ENCODE results near the gene CCDC149.

Gene CCDC149

GRCh38 chr4:24849756-24850155 is 63.1 kb downstream of the CCDC149 start:
- H3K9ac ChIP-seq (ENCODE audit: low read length) = no peak overlapping the region
- WGBS (ENCODE audit: extremely low coverage, insufficient coverage, insufficient read length) = no CpG with 5 or more reads among the region's 2 CpGs
- H3K27ac ChIP-seq (ENCODE audit: low read depth, low read length) = no peak overlapping the region
- H3K14ac ChIP-seq (ENCODE audit: low read length) = no peak overlapping the region
- no peak overlapping the region for H2AFZ ChIP-seq (ENCODE audit: insufficient read depth, low read length, poor library complexity)
- no peak overlapping the region for H2BK120ac ChIP-seq (ENCODE audit: insufficient read depth, low read length, poor library complexity)
- no peaks in the 10 kb centered on the region for H3K79me2 ChIP-seq (ENCODE audit: control insufficient read depth, insufficient read depth, low read length, poor library complexity)
- H3K4me1 ChIP-seq (ENCODE audit: control insufficient read depth in 1 of 2, insufficient read depth in 2 of 2, low read length in 2 of 2) = peaks cover 2 to 9% of the 10 kb centered on the region in 2 experiments
- no peak overlapping the region for H2BK12ac ChIP-seq (ENCODE audit: low read length)
- peaks cover 1% of the 10 kb centered on the region for H3K79me1 ChIP-seq (ENCODE audit: low read length)
- no peak overlapping the region for H4K12ac ChIP-seq (ENCODE audit: low read depth, low read length)
- no peaks in the 10 kb centered on the region for H3K36me3 ChIP-seq (ENCODE audit: control insufficient read depth in 1 of 2, insufficient read depth in 2 of 2, low read length in 2 of 2)
- H4K8ac ChIP-seq (ENCODE audit: low read depth, low read length) = no peak overlapping the region
- H2AK5ac ChIP-seq (ENCODE audit: low read length) = no peak overlapping the region
- H3K4ac ChIP-seq (ENCODE audit: low read depth, low read length) = no peak overlapping the region
- H4K91ac ChIP-seq (ENCODE audit: low read depth, low read length) = no peak overlapping the region
- H3K27me3 ChIP-seq (ENCODE audit: insufficient read depth, low read length) = no peaks in the 10 kb centered on the region
- DNase-seq = no peak
- no peak overlapping the region for H3K23ac ChIP-seq (ENCODE audit: low read length)
- H3K9me3 ChIP-seq (ENCODE audit: insufficient read depth, low read depth, low read length) = peaks cover 2% of the 10 kb centered on the region
- H3K4me2 ChIP-seq (ENCODE audit: low read length) = no peak overlapping the region
- H2BK5ac ChIP-seq (ENCODE audit: low read depth, low read length, poor library complexity) = no peak overlapping the region
- H3K18ac ChIP-seq (ENCODE audit: low read length) = no peak overlapping the region
- no peak overlapping the region for H3K4me3 ChIP-seq (ENCODE audit: low read depth, low read length)

GRCh38 chr4:24849351-24849750 is 63.5 kb downstream of the CCDC149 start:
- H3K4me1 ChIP-seq (ENCODE audit: control insufficient read depth in 1 of 2, insufficient read depth in 2 of 2, low read length in 2 of 2) = peaks cover 2 to 9% of the 10 kb centered on the region in 2 experiments
- H4K12ac ChIP-seq (ENCODE audit: low read depth, low read length) = no peak overlapping the region
- H3K36me3 ChIP-seq (ENCODE audit: control insufficient read depth in 1 of 2, insufficient read depth in 2 of 2, low read length in 2 of 2) = no peaks in the 10 kb centered on the region
- H2BK5ac ChIP-seq (ENCODE audit: low read depth, low read length, poor library complexity) = no peak overlapping the region
- no peak overlapping the region for H3K9ac ChIP-seq (ENCODE audit: low read length)
- no peak overlapping the region for H3K4me3 ChIP-seq (ENCODE audit: low read depth, low read length)
- H4K91ac ChIP-seq (ENCODE audit: low read depth, low read length) = no peak overlapping the region
- no peak overlapping the region for H2AFZ ChIP-seq (ENCODE audit: insufficient read depth, low read length, poor library complexity)
- H3K27ac ChIP-seq (ENCODE audit: low read depth, low read length) = no peak overlapping the region
- H3K79me2 ChIP-seq (ENCODE audit: control insufficient read depth, insufficient read depth, low read length, poor library complexity) = no peaks in the 10 kb centered on the region
- no peak overlapping the region for H2BK12ac ChIP-seq (ENCODE audit: low read length)
- no peaks in the 10 kb centered on the region for H3K27me3 ChIP-seq (ENCODE audit: insufficient read depth, low read length)
- H3K4me2 ChIP-seq (ENCODE audit: low read length) = no peak overlapping the region
- no peak overlapping the region for H3K4ac ChIP-seq (ENCODE audit: low read depth, low read length)
- peaks cover 1% of the 10 kb centered on the region for H3K79me1 ChIP-seq (ENCODE audit: low read length)
- no peak for DNase-seq
- H3K18ac ChIP-seq (ENCODE audit: low read length) = no peak overlapping the region
- peaks cover 2% of the 10 kb centered on the region for H3K9me3 ChIP-seq (ENCODE audit: insufficient read depth, low read depth, low read length)
- no peak overlapping the region for H2BK120ac ChIP-seq (ENCODE audit: insufficient read depth, low read length, poor library complexity)
- H4K8ac ChIP-seq (ENCODE audit: low read depth, low read length) = no peak overlapping the region
- no peak overlapping the region for H3K23ac ChIP-seq (ENCODE audit: low read length)
- H2AK5ac ChIP-seq (ENCODE audit: low read length) = no peak overlapping the region
- no CpG with 5 or more reads among the region's 4 CpGs for WGBS (ENCODE audit: extremely low coverage, insufficient coverage, insufficient read length)
- H3K14ac ChIP-seq (ENCODE audit: low read length) = no peak overlapping the region

- Histone ChIP-seq H2AK5ac (ENCODE audit: low read length) (no peak overlapping the region), H3K79me2 (ENCODE audit: control insufficient read depth, insufficient read depth, low read length, poor library complexity) (no peaks in the 10 kb centered on the region), H3K79me1 (ENCODE audit: low read length) (peaks cover 1% of the 10 kb centered on the region), H3K4ac (ENCODE audit: low read depth, low read length) (no peak overlapping the region), H4K8ac (ENCODE audit: low read depth, low read length) (no peak overlapping the region), H3K9ac (ENCODE audit: low read length) (no peak overlapping the region), H2AFZ (ENCODE audit: insufficient read depth, low read length, poor library complexity) (no peak overlapping the region), H4K91ac (ENCODE audit: low read depth, low read length) (no peak overlapping the region), H3K4me3 (ENCODE audit: low read depth, low read length) (no peak overlapping the region), H3K9me3 (ENCODE audit: insufficient read depth, low read depth, low read length) (peaks cover 2% of the 10 kb centered on the region), H3K4me1 (ENCODE audit: control insufficient read depth in 1 of 2, insufficient read depth in 2 of 2, low read length in 2 of 2) (peaks cover 2 to 9% of the 10 kb centered on the region in 2 experiments), H3K14ac (ENCODE audit: low read length) (no peak overlapping the region), H2BK12ac (ENCODE audit: low read length) (no peak overlapping the region), H4K12ac (ENCODE audit: low read depth, low read length) (no peak overlapping the region), H3K27me3 (ENCODE audit: insufficient read depth, low read length) (no peaks in the 10 kb centered on the region), H2BK120ac (ENCODE audit: insufficient read depth, low read length, poor library complexity) (no peak overlapping the region), H3K4me2 (ENCODE audit: low read length) (no peak overlapping the region), H3K18ac (ENCODE audit: low read length) (no peak overlapping the region), H3K27ac (ENCODE audit: low read depth, low read length) (no peak overlapping the region), H3K36me3 (ENCODE audit: control insufficient read depth in 1 of 2, insufficient read depth in 2 of 2, low read length in 2 of 2) (no peaks in the 10 kb centered on the region), H3K23ac (ENCODE audit: low read length) (no peak overlapping the region), H2BK5ac (ENCODE audit: low read depth, low read length, poor library complexity) (no peak overlapping the region)
- WGBS (ENCODE audit: extremely low coverage, insufficient coverage, insufficient read length) = no CpG with 5 or more reads among the region's 5 CpGs
- DNase-seq = no peak
Measured at GRCh38 chr4:24846716-24847115, 66.1 kb downstream of the CCDC149 start.

GRCh38 chr4:24845902-24846301 is 66.9 kb downstream of the CCDC149 start:
- no peak overlapping the region for H3K4ac ChIP-seq (ENCODE audit: low read depth, low read length)
- peaks cover 2% of the 10 kb centered on the region for H3K9me3 ChIP-seq (ENCODE audit: insufficient read depth, low read depth, low read length)
- H4K91ac ChIP-seq (ENCODE audit: low read depth, low read length) = no peak overlapping the region
- H2AK5ac ChIP-seq (ENCODE audit: low read length) = no peak overlapping the region
- no peak for DNase-seq
- no peak overlapping the region for H3K23ac ChIP-seq (ENCODE audit: low read length)
- no peak overlapping the region for H3K18ac ChIP-seq (ENCODE audit: low read length)
- no peak overlapping the region for H2BK12ac ChIP-seq (ENCODE audit: low read length)
- H2BK5ac ChIP-seq (ENCODE audit: low read depth, low read length, poor library complexity) = no peak overlapping the region
- no peak overlapping the region for H3K27ac ChIP-seq (ENCODE audit: low read depth, low read length)
- H3K4me3 ChIP-seq (ENCODE audit: low read depth, low read length) = no peak overlapping the region
- H4K12ac ChIP-seq (ENCODE audit: low read depth, low read length) = no peak overlapping the region
- H3K9ac ChIP-seq (ENCODE audit: low read length) = no peak overlapping the region
- no peaks in the 10 kb centered on the region for H3K79me2 ChIP-seq (ENCODE audit: control insufficient read depth, insufficient read depth, low read length, poor library complexity)
- peaks cover 4 to 5% of the 10 kb centered on the region in 2 experiments for H3K4me1 ChIP-seq (ENCODE audit: control insufficient read depth in 1 of 2, insufficient read depth in 2 of 2, low read length in 2 of 2)
- H3K79me1 ChIP-seq (ENCODE audit: low read length) = peaks cover 1% of the 10 kb centered on the region
- H3K4me2 ChIP-seq (ENCODE audit: low read length) = no peak overlapping the region
- H2AFZ ChIP-seq (ENCODE audit: insufficient read depth, low read length, poor library complexity) = no peak overlapping the region
- no peaks in the 10 kb centered on the region for H3K36me3 ChIP-seq (ENCODE audit: control insufficient read depth in 1 of 2, insufficient read depth in 2 of 2, low read length in 2 of 2)
- WGBS (ENCODE audit: extremely low coverage, insufficient coverage, insufficient read length) = no CpG with 5 or more reads among the region's 5 CpGs
- no peak overlapping the region for H2BK120ac ChIP-seq (ENCODE audit: insufficient read depth, low read length, poor library complexity)
- H3K27me3 ChIP-seq (ENCODE audit: insufficient read depth, low read length) = no peaks in the 10 kb centered on the region
- H3K14ac ChIP-seq (ENCODE audit: low read length) = no peak overlapping the region
- H4K8ac ChIP-seq (ENCODE audit: low read depth, low read length) = no peak overlapping the region
